Neutrophil (primary cell): ENCODE measurements around the gene P2RY2.

Experiments used
- H3K27ac ChIP-seq: fragments of 200-600 bp; sonication (generic); 2 replicates; pipeline ENCODE4 v1.5.1; 2016; ENCODE audit warnings: mild to moderate bottlenecking, moderate library complexity
- H3K27me3 ChIP-seq: fragments of 200-600 bp; sonication (generic); 2 replicates; pipeline ENCODE4 v1.6.0; 2016; ENCODE audit warnings: mild to moderate bottlenecking
- H3K36me3 ChIP-seq: fragments of 200-600 bp; sonication (generic); 2 replicates; pipeline ENCODE4 v1.5.1; 2017
- H3K4me1 ChIP-seq, 2 experiments: fragments of 200-600 bp in 1 of 2; sonication (generic) in 1 of 2; 1 replicate in 1 of 2; 2 replicates in 1 of 2; pipeline versions ENCODE4 v1.5.1 to v1.6.1; 2013 to 2016; ENCODE audit warnings: low read depth in 1 of 2, low read length in 1 of 2, mild to moderate bottlenecking in 1 of 2, moderate library complexity in 1 of 2; ENCODE audit not compliant: control insufficient read depth in 1 of 2, insufficient read depth in 1 of 2
- H3K4me3 ChIP-seq, 2 experiments: fragments of 200-600 bp in 1 of 2; sonication (generic) in 1 of 2; 1 replicate in 1 of 2; 2 replicates in 1 of 2; pipeline ENCODE4 v1.5.1; 2013 to 2016; ENCODE audit warnings: low read depth in 1 of 2, low read length in 1 of 2, mild to moderate bottlenecking in 1 of 2, moderate library complexity in 1 of 2
- H3K9me3 ChIP-seq: fragments of 200-600 bp; sonication (generic); 2 replicates; pipeline ENCODE4 v1.5.1; 2016
- TF ChIP-seq, protein P1 (sequence below): fragments of 200-600 bp; sonication (generic); IDR thresholded peaks from 2 replicates; pipeline ENCODE4 v1.5.1; 2016; ENCODE audit warnings: antibody characterized with exemption

The P2RY2 gene

DNA sequence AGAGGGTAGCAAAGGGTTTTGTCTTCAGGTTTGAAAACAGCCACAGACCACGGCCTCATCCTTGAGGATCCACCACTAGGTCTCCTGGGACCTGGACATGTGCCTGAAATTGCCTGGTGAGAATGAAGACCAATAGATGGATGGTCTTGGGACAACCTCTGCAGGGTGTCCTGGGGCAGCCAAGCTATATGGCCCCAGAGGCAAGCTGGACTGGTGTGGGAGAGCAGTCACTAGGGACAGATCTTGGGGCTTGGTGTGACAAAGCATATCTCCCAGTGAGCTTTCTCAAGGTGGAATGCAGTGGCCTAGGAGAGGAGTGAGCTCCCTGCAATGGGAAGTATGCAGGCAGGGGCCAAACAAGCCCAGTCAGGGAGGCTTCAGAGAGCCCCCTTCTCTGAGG, 67.6 kb downstream of the P2RY2 start:
- Histone ChIP-seq H3K27ac (no peak overlapping the region), H3K27me3 (no peaks in the 10 kb centered on the region), H3K4me1 (peaks cover 30 to 34% of the 10 kb centered on the region in 2 experiments), H3K4me3 (no peak overlapping the region), H3K36me3 (no peaks in the 10 kb centered on the region), H3K9me3 (no peaks in the 10 kb centered on the region)
- TF ChIP-seq, protein P1, sequence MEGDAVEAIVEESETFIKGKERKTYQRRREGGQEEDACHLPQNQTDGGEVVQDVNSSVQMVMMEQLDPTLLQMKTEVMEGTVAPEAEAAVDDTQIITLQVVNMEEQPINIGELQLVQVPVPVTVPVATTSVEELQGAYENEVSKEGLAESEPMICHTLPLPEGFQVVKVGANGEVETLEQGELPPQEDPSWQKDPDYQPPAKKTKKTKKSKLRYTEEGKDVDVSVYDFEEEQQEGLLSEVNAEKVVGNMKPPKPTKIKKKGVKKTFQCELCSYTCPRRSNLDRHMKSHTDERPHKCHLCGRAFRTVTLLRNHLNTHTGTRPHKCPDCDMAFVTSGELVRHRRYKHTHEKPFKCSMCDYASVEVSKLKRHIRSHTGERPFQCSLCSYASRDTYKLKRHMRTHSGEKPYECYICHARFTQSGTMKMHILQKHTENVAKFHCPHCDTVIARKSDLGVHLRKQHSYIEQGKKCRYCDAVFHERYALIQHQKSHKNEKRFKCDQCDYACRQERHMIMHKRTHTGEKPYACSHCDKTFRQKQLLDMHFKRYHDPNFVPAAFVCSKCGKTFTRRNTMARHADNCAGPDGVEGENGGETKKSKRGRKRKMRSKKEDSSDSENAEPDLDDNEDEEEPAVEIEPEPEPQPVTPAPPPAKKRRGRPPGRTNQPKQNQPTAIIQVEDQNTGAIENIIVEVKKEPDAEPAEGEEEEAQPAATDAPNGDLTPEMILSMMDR: no peak
